PFSK-1 (cell line): ENCODE data around the gene RNPEPL1.

Source experiments
- POLR2AphosphoS5 ChIP-seq: IDR thresholded peaks from 2 replicates; pipeline ENCODE4 v1.6.1; 2012; ENCODE audit warnings: low read depth, mild to moderate bottlenecking, control low read depth, low read length, moderate library complexity
- SIN3A ChIP-seq: IDR thresholded peaks from 2 replicates; pipeline ENCODE4 v1.6.1; 2012; ENCODE audit warnings: mild to moderate bottlenecking, low read length, moderate library complexity, borderline replicate concordance; ENCODE audit not compliant: insufficient read depth
- TF ChIP-seq, protein P1 (sequence below), 2 experiments: IDR thresholded peaks; 2 replicates each; pipeline versions ENCODE4 v1.6.1 to v1.8.0; 2011 to 2012; ENCODE audit warnings: low read depth in 2 of 2, low read length in 2 of 2, control low read depth in 1 of 2, inconsistent platforms in 1 of 2, mild to moderate bottlenecking in 1 of 2, moderate library complexity in 1 of 2; ENCODE audit not compliant: insufficient read depth in 1 of 2

GRCh38 chr2:240551811-240552210 lies 16.5 kb upstream of the RNPEPL1 start:
- TF ChIP-seq POLR2AphosphoS5 (no peak), SIN3A (no peak)
- TF ChIP-seq, protein P1, sequence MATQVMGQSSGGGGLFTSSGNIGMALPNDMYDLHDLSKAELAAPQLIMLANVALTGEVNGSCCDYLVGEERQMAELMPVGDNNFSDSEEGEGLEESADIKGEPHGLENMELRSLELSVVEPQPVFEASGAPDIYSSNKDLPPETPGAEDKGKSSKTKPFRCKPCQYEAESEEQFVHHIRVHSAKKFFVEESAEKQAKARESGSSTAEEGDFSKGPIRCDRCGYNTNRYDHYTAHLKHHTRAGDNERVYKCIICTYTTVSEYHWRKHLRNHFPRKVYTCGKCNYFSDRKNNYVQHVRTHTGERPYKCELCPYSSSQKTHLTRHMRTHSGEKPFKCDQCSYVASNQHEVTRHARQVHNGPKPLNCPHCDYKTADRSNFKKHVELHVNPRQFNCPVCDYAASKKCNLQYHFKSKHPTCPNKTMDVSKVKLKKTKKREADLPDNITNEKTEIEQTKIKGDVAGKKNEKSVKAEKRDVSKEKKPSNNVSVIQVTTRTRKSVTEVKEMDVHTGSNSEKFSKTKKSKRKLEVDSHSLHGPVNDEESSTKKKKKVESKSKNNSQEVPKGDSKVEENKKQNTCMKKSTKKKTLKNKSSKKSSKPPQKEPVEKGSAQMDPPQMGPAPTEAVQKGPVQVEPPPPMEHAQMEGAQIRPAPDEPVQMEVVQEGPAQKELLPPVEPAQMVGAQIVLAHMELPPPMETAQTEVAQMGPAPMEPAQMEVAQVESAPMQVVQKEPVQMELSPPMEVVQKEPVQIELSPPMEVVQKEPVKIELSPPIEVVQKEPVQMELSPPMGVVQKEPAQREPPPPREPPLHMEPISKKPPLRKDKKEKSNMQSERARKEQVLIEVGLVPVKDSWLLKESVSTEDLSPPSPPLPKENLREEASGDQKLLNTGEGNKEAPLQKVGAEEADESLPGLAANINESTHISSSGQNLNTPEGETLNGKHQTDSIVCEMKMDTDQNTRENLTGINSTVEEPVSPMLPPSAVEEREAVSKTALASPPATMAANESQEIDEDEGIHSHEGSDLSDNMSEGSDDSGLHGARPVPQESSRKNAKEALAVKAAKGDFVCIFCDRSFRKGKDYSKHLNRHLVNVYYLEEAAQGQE (IDR thresholded peaks at IDR 0.05; ENCODE audit: insufficient read depth in 1 of 2, low read depth in 2 of 2, low read length in 2 of 2) = no peak
